Renal cortex interstitium (tissue), 11 donors: ENCODE data around the gene GFER. TPM values are rescaled to one million over a fixed set of nuclear protein-coding genes. Genes with fewer than 3 reads are reported as not detected.

ENCODE experiments used
- DNase-seq, 11 donors: peaks; one replicate each; pipeline ENCODE4 v3.0.0-alpha.2; 2013; ENCODE audit warnings: low read depth in 9 of 11, low spot score in 4 of 11; ENCODE audit errors: extremely low read depth in 1 of 11
- polyA plus RNA-seq, 3 donors: library from polyadenylated mRNA; unstranded; fragments of 120-200 nt; gene quantifications; one replicate each; pipeline ENCODE4 v1.2.1, GENCODE V29; 2013; ENCODE audit not compliant: insufficient read length in 3 of 3

The GFER gene
- polyA plus RNA-seq, 3 donors = 21.5 to 31.4 (median 26.9) TPM

DNA sequence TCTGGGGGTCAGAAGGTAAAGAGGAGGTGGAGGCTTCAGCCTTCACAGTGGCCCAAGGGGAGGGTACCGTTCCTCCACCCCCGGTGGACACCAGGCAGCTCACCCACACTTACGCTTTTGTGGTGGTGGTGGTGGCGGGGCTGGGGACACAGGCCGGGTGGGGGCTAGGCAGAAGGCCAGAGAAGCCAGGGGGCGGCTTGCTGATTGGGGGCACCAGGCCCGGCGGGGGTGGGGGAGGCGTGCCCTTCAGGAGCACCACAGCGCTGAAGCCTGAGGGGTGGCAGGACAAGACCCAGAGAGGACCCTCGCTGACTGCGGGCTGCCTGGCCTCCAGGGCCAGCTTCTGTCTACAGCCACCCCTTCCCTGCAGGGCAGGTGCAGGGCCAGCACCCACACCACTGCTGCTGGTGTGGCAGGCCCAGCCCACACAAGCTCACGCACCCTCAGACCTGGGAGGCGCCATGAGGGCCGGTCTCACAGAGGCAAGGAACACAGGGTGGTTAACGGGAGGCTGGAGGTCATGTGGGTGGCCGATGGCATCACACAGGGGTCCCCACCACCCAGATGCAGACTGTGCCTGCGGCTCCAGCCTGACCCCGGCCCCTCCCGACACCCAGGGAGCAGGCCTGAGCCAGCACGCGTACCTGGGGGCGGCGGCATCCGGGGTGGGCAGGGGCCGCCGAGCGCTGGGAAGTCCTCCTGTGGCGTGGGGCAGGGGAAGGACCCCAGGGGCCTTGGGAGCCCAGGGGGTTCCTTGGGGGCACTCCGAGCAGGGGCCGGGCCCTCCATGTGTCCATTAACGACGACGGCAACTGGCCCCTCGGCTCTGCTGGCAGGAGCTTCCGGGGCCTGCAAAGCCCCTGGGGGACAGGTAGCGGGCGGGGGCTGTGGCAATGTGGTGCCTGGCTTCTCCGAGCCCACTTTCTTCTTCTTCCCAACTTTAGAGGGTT lies 15.1 kb downstream of the GFER start:
- DNase-seq = no peak

DNA sequence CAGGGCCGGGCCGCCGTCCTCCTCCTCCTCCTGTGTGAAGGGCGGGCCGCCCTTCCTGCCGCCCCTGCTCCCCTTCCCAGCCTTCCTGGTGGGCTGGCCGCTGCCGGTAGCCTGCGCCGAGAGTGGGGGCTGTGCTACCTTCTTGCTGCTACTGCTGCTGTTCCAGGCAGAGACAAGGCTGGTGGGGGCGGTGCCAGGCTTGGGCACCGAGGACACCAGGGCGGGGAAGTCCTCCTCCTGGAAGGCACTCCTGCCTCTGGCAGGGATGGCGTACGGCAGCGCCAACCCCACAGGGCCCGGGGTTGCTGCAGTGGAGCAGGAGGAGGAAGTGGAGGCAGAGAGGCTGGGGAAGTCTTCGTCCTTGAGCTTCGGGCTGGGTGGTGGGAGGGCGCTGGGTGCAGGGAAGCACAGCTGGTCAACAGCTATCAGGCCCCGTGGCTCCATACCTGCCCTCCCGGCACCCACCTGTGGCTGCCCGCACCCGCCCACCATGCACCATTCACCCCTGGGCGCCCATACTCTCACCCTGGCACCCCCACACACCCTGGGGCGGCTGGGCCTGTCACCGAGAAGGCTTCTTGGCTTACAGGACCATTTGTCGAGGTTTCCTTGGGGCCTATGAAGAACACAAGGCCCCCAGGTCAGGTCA lies 16.0 kb downstream of the GFER start:
- no peak for DNase-seq

DNA sequence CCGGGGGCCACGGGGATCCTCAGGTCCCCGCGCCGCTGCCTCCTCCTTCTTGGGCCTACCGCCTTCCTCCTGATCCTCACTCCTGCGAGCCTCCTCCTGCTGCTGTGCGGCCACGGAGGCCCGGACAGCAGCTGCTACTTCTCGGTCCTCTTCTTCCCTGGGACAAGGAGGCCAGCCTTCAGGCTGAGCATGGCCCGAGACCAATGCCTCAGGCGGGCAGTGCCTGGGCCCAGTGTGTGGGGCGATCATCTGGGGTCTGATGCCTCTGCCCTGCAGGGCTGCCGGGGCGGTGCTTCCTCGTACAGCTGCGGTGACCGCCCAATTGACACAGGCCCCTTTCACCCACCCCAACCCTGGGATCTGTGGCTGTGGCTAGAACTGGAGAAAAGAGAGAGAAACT lies 17.0 kb downstream of the GFER start:
- no peak for DNase-seq

DNA sequence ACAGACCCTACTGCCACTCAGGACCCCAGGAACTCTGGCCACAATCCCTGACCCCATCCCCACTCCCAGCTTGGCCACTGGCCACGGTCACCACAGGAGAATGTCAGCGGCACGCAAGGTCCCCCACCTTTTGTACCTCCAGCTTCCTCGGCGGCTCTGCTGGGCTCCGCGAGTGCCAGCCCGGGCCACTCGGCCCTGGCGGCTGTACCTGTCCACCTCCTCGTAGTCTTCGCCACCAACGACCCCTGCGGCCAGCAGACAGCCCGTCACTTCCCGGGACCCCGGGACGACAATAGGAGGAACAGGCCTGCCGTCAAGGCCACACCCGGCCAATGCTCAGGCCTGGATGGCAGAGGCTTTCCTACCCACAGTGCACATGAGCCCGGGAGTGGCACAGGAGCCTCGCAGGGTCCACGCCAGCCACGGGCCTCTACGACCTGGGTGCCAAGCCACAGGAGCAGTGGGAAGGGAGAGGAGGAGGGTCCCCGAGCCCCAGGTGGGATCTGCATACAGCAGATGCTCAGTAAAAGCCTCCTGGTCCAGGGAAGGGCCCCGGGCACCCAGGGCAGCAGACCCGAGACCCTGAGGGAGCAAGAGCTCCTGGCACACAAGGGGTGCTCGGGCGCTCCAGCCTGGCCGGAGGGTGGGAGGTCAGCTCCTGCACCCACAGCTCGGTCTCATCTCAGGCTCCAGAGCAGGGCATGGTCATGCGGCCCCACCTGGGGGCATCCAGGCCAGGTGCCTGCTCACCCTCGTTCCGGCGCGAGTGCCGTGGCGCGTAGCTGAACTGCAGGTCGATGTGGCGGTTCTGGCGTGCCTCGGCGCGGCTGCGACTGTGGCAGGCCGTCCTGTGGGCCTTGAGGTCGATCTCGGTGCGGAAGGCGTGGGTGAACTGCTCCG lies 17.7 kb downstream of the GFER start:
- no peak for DNase-seq

DNA sequence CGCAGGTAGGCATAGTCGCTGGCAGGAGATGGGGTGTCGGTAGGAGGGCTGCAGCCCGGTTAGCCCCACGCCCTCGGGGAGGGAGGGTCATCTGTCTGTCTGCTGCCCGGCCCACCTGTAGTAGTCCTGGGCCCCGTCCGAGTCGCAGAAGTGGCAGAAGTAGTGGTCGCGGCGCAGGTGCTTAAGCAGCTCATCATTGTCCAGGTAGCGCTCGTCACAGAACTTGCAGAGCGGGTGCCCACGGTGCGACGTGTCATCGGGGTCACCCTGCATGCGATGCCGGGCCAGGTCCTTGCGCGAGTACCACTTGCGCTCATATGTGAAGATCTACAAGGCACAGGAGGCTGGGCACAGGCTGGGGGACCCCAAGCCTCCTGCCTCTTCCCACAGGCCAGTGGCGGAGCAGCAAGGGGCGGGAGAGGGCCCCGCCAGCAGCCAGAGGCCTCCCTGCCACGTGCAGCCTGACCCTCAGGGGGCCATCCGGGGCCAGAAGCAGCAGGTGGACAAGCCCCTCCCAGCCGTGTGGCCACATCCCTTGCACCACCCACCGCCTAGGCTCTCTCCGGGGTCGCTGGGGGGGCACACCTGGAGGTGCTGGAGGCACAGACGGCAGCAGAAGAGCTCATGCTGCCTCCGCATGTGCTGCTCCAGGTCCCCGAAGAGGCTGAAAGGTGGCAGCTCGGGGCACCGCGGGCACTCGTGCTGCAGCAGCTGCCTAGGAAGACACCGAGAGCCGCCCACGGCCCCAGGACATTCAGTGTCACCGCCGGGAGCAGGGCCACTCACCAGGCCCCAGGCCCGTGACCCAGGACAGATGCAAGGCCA lies 18.6 kb downstream of the GFER start:
- DNase-seq = no peak

DNA sequence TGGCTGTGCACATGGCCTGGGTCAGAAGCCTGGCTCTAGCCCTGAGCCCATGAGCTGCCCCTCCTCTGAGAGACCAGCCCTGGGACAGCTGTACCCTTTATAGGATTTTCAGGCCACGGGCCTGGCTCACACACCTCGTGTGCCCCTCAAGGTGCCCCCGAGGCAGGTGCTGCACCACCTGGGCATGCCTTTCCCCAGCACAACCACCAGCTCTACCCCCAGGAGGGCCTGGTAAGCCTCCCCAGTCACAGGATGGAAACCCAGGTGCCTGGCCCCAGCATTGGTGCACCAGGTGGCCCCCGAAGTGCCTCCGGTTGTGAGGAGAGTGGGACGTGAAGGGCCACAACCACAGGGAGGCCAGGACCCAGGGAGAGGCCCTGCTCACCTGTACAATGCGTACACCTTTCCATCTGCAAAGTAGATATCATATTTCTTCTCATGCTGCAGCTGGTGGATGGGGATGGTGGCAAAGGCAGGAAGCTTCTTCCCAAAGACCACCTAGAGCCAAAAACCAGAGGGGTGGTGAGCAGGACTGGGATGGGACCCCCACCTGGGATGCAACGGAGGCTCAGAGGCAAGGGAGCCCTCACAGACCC lies 19.3 kb downstream of the GFER start:
- DNase-seq = no peak

DNA sequence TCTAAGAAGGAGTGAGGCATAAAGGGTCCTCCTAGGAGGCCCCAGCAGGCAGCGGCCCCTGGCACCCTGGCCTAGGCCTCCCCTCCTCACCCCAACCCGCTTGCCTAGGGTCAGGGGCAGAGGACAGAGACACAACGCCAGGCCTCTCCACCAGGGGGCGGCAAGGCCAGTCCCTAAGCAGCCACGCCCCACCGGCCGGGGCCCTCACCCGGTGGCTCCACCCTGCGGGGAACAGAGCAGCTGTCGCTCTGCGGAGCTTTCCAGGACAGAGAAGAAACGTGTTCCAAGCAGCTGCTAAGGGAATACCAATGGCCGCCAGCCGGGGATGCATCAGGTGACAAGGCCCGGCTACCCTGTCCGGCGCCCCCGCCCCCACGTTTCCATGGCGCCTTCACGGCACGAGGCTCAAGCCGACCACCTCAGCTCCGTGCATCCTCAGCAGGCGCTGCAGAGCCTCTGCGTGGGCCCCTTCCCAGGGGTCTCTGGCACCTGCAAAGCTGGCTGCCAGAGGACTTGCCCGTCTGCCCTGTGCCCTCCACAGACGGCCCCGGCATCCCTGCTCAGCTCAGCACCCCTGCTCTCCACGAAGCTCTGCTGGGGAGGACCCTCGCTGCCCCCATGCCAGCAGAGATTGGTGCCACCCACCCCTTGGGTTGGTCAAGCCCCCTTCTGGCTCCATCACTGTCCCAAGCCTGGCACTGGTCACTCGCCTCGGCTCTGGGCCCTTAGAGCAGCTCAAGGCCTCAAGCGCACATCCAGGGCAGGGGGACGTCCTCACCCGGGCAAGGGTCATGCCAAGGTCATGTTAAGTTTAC lies 20.0 kb downstream of the GFER start:
- DNase-seq = peak in 8 of 11 donors; percentile 68 to 89 (median 78)

DNA sequence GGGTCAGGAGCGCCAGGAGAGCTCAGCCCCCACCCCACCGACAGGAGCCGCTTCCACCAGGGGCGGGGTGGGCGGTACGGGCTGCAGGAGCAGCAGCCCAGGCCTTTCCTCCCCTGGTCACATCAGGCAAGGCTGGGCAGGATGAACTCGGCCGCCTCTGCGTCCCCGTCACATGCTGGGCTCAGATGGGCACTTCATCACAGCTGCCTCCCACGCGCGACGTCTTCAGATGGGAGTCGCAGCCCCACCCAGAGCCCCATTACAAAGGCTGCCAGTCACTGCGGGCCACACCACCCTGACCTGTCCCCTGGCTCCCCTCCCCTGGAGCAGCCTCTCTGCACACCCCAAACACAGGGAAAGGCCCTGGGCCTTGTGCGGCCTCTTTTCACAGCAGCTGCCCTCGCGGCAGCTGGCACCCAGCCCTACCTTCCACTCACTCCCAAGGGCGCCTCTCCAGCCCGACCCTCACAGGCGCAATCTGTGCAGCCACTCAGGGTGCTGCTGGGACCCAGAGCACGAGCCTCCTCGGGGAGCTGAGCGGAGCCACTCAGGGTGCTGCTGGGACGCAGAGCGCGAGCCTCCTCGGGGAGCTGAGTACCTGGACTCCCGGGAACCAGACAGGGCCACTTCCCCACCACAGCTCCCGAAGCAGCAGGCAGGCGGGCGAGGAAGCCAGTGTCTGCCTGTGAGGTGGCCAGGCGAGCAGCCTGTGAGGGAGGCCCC lies 21.0 kb downstream of the GFER start:
- DNase-seq = no peak

DNA sequence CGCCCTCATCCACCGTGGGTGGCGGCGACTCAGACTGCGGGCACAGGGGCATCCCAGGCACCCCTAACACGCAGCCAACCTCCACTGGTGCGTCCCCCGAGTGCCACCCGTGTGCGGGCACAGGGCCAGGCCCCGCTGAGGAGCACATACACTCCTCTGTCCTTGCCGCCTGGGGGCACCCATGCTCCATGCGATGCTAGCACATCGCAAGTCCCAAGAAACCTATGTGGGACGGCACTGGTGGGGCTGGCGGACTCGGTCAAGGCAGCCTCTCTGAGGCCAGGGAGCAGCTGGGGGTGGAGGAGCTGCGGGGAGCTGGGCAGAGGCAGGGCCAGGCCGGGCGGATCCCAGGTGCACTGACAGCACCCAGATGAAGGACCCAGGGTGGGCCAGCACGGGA lies 21.7 kb downstream of the GFER start:
- DNase-seq = no peak

DNA sequence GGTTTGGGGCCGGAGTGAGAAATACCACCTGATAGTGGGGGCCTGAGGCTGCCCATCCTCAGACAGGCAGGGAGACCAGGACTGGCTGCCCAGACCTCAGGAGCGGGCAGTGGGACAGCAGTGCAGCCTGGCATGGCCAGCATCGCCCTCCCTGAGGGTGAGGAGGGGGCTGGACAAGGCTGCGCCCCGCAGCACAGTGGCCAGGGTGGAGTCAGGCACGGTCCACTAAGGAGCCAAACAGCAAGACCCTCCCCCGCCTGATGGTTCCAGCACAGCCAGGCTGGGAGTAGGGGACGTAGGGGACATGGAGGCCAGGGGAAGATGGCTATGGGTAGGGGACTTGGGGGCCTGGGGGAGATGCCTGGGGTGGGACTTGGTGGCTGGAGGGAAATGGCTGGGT lies 22.3 kb downstream of the GFER start:
- no peak for DNase-seq

DNA sequence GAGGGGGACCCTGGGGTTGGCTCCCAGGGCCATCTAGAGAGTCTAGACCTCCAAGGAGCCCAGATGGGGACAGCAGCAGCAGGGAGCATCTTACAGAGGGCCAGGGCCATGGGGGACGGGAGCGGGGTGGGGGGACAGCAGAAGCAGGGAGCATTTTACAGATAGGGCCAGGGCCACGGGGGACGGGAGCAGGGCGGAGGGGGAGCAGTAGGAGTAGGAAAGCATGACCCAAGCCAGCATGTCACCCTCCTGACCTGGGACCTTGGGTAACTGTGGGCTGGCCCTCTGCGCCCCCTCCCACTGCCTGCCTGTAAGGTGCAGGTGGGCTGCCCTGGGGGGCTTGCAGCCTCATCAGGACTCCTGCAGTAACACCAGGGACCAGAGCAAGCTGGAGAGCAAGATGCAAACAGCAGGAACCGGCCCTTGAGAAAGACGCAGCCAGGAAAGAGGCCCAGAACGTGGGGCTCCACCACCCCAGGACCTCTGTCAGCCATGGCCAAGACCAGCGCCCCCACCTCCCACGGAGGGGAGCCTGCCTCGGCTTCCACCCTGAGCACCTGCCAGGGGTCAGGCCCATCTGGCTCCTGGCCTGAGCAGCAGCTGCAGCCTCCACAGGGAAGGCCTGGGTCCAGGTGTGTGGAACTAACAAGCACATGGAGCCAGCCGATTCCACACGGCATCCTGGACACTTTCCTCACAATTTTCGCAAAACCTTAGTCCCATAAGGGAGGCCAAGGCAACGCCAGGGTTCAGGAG lies 23.3 kb downstream of the GFER start:
- DNase-seq = no peak

DNA sequence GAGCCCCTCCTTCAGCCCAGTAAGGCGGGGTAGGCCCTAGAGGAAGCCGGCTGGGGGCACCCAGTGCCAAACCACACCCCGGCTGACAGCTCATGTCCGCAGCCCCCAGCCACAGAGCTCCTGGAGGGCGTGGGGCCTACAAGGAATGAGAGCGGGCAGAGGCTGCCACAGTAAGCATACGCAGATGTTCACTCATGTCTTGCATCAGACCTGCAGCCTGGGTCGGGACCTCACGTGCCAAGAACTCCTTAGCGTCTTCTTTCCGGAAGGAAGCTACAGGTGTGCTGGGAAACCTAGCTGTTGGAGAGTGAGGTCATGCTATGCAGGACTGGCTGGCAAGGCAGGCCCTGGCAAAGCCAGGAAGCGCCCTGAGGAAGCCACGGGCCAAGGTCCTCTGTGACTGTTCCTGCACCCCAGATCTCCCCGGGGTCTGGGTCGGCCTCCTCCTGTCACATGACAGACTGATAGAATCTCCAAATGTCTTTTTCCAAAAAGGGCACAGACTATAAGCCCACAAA lies 24.1 kb downstream of the GFER start:
- DNase-seq = no peak

DNA sequence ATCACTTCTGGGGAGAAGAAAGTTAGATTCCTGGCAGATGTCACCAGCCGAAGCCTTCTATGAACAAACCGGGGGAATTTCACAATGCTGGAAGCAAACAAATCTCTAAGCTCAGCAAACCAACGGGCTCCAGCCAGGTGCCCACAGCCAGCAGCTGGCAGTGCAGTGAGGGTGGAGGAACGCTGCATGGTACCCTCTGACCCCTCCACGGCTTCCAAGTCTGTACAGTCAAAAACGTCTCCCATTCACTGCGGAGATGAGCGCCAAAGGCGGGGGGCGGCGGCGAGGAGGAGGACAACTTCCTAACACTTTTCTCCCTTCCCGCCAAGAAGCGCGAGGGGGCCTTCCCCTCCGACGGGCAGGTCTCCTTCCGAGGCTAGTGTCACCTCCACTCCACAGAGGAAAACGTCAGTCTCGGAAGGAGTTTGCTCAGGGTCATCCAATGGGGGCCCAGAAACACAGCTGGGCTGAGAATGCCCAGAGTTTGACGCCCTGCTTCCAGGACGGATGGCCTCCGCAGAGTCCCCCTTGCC lies 24.7 kb downstream of the GFER start:
- DNase-seq = no peak

DNA sequence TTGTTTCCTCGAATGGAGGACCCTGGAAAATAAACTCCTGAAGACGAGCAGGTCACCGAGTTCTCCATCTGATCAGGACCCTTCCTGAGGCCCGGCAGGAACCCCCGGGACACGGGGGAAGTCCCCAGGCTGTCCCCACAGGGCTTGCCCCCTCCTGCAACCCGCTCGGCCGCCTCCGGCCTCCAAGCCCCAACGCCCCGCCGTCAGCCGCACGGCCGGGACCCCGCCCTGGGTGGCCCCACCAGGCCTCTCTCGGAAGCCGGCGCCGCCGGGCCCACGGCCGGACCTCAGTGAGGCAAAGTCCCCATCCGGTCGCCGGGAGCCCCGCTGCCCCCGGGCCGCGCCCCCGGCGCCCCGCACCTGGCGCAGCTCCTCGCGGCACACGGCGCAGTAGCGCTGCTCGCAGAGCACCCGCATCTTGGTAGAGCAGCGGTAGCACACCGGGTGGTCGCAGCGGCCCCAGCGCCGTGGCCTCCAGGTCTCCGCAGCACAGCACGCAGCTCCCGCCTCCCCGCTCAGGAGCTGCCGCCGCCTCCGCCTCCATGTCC lies 25.2 kb downstream of the GFER start:
- DNase-seq = no peak

DNA sequence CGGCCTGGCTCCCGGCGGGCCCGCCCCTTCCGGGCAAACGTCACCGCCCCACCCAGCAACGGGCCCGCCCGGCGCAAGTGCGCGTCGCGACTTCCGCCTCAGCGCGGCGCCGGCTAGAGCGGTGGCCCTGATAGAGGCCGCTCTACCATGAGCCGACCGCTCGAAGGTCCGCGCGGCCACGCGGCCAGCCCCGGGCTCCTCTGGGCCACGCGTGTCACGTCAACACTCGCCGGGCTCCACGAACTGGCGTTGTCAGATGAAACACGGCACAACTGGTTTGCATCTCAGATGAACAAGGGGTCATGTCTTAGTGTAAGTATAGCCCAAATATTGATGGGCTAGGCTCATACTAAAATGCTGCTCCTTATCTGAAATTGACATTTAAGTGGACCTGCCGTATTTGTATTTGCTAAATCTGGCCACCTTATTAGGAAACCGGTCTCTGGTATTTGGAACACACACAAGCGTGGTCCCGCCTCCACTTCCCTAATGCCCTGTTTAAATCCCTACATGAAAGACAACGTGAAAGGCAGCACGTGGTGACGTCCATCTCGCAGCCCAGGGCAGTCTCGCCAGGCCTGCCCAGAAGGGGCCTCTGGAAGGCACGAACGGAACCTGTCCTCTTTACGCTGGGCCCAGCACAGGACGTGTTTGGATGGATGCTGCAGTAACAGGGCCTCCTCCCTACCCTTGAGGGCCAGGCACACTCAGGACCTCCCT lies 26.0 kb downstream of the GFER start, which contains the start of gene ZNF598:
ZNF598 (minus strand) TSS at position 31 of the 720 bp plus-strand sequence.
- peak in 5 of 11 donors; percentile 73 to 84 (median 82) for DNase-seq
